ENCODE measurements around the gene AGBL4. TPM values are rescaled to one million over a fixed set of nuclear protein-coding genes. Genes with fewer than 3 reads are reported as not detected.

Gene AGBL4
- polyA plus RNA-seq, 3 donors = 0.05 TPM; not detected in 2

- 100% methylated on average over 1 of the region's 10 CpGs for WGBS (ENCODE audit: insufficient coverage)
- Histone ChIP-seq H3K36me3 (replicated peaks in 1 of 2; ENCODE audit: control insufficient read depth in 1 of 2, insufficient read depth in 2 of 2, low read length in 2 of 2) (no peaks in the 10 kb centered on the region), H3K4me2 (replicated peaks; ENCODE audit: extremely low read depth, low read length, poor library complexity, severe bottlenecking) (no peak overlapping the region), H3K79me2 (ENCODE audit: insufficient read depth, low read length) (no peaks in the 10 kb centered on the region), H3K4me3 (replicated peaks in 1 of 3; ENCODE audit: low read depth in 2 of 3, low read length in 3 of 3) (no peak overlapping the region), H3K27me3 (ENCODE audit: control insufficient read depth in 2 of 2, insufficient read depth in 2 of 2, low read length in 2 of 2) (no peaks in the 10 kb centered on the region), H3K27ac (ENCODE audit: low read depth in 1 of 2, low read length in 2 of 2) (no peak overlapping the region), H4K20me1 (ENCODE audit: insufficient read depth, low read length) (no peaks in the 10 kb centered on the region), H2AFZ (ENCODE audit: insufficient read depth, low read depth, low read length, poor library complexity, severe bottlenecking) (no peak overlapping the region), H3K4me1 (ENCODE audit: control insufficient read depth in 1 of 2, insufficient read depth in 2 of 2, low read length in 2 of 2) (no peaks in the 10 kb centered on the region), H3K9me3 (replicated peaks in 1 of 2; ENCODE audit: control insufficient read depth in 1 of 2, insufficient read depth in 1 of 2, low read length in 2 of 2) (no peaks in the 10 kb centered on the region), H3K9ac (ENCODE audit: insufficient read depth, low read length, poor library complexity, severe bottlenecking) (no peak overlapping the region)
- H3K4me1 Mint-ChIP-seq = no peaks in the 10 kb centered on the region
- no peaks in the 10 kb centered on the region for H3K9me3 Mint-ChIP-seq
- peak overlapping the region in 1 of 7 donors; percentile 0 for H3K27ac Mint-ChIP-seq
- H3K27me3 Mint-ChIP-seq (ENCODE audit: low read depth in 3 of 3) = peaks cover 0 to 1% (median 0%) of the 10 kb centered on the region in 3 donors
- TF ChIP-seq, protein P1, sequence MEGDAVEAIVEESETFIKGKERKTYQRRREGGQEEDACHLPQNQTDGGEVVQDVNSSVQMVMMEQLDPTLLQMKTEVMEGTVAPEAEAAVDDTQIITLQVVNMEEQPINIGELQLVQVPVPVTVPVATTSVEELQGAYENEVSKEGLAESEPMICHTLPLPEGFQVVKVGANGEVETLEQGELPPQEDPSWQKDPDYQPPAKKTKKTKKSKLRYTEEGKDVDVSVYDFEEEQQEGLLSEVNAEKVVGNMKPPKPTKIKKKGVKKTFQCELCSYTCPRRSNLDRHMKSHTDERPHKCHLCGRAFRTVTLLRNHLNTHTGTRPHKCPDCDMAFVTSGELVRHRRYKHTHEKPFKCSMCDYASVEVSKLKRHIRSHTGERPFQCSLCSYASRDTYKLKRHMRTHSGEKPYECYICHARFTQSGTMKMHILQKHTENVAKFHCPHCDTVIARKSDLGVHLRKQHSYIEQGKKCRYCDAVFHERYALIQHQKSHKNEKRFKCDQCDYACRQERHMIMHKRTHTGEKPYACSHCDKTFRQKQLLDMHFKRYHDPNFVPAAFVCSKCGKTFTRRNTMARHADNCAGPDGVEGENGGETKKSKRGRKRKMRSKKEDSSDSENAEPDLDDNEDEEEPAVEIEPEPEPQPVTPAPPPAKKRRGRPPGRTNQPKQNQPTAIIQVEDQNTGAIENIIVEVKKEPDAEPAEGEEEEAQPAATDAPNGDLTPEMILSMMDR (IDR thresholded peaks at IDR 0.05) = no peak
- intact Hi-C loops (cut with micrococcal nuclease) = no loop called here
- no peak overlapping the region for H3K4me3 Mint-ChIP-seq
- H3K36me3 Mint-ChIP-seq = peaks cover 8 to 9% of the 10 kb centered on the region in 2 donors
- no peak for DNase-seq
Observed at GRCh38 chr1:48730164-48730910, 1293.4 kb downstream of the AGBL4 start.

DNA sequence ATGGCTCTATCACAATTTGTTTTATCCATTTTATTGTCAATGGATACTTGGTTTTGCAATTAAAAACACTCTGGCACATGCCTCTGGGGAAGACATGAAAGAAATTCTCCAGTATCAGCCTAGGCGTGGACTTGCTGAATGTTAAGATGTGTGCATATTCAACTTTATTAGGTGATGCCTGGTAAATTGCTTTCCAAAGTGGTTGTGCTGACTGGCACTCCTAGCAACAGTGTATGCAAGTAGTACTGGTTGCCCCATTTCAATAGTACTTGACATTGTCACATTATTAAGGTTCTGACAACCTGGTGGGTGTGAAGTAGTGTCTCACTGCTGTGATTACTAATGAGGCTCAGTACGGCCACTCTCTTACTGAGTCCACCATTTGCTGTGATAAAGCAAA, 1295.2 kb downstream of the AGBL4 start:
- Mint-ChIP-seq H3K36me3 (peaks cover 0 to 3% of the 10 kb centered on the region in 2 donors), H3K4me3 (no peak overlapping the region), H3K9me3 (no peaks in the 10 kb centered on the region), H3K27ac (no peak overlapping the region), H3K27me3 (ENCODE audit: low read depth in 3 of 3) (peaks cover 0 to 3% (median 0%) of the 10 kb centered on the region in 3 donors), H3K4me1 (no peaks in the 10 kb centered on the region)
- 60% methylated on average over 1 of the region's 2 CpGs for WGBS (ENCODE audit: insufficient coverage)
- Histone ChIP-seq H2AFZ (ENCODE audit: insufficient read depth, low read depth, low read length, poor library complexity, severe bottlenecking) (no peak overlapping the region), H3K27me3 (ENCODE audit: control insufficient read depth in 2 of 2, insufficient read depth in 2 of 2, low read length in 2 of 2) (no peaks in the 10 kb centered on the region), H3K79me2 (ENCODE audit: insufficient read depth, low read length) (no peaks in the 10 kb centered on the region), H4K20me1 (ENCODE audit: insufficient read depth, low read length) (no peaks in the 10 kb centered on the region), H3K9ac (ENCODE audit: insufficient read depth, low read length, poor library complexity, severe bottlenecking) (no peak overlapping the region), H3K4me2 (replicated peaks; ENCODE audit: extremely low read depth, low read length, poor library complexity, severe bottlenecking) (no peak overlapping the region), H3K36me3 (replicated peaks in 1 of 2; ENCODE audit: control insufficient read depth in 1 of 2, insufficient read depth in 2 of 2, low read length in 2 of 2) (no peaks in the 10 kb centered on the region), H3K4me1 (ENCODE audit: control insufficient read depth in 1 of 2, insufficient read depth in 2 of 2, low read length in 2 of 2) (no peaks in the 10 kb centered on the region), H3K9me3 (replicated peaks in 1 of 2; ENCODE audit: control insufficient read depth in 1 of 2, insufficient read depth in 1 of 2, low read length in 2 of 2) (no peaks in the 10 kb centered on the region), H3K27ac (ENCODE audit: low read depth in 1 of 2, low read length in 2 of 2) (no peak overlapping the region), H3K4me3 (replicated peaks in 1 of 3; ENCODE audit: low read depth in 2 of 3, low read length in 3 of 3) (no peak overlapping the region)
- TF ChIP-seq, protein P1 (IDR thresholded peaks at IDR 0.05) = no peak
- DNase-seq = no peak
- intact Hi-C loops (cut with micrococcal nuclease) = no loop called here
